NCI-H2227 (cell line): ENCODE results near the gene GANC.

Source experiments
- DNase-seq: peaks from one replicate; lab custom pipeline; 2025; ENCODE audit not compliant: unreplicated experiment; lab: John Stamatoyannopoulos, UW

GANC gene

DNA sequence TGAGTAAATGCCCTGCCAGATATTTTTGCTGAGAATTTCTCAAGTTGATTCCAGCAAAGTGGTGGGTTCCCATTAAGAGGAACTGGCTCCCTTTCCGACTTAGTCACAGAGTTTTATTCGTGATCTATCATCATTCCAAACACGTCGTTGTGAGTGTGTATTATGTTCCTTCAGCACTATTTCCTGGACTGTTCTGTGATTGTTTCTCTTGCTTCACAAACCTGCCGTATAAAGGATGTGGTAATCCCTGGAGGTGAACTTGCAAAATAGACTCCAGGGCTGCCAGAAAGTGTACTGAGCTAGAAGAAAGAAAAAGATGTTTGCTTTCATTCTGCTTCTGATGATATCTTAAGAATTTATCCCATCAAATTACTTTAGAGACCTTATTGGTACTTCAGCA, 71.8 kb downstream of the GANC start:
- no peak for DNase-seq

DNA sequence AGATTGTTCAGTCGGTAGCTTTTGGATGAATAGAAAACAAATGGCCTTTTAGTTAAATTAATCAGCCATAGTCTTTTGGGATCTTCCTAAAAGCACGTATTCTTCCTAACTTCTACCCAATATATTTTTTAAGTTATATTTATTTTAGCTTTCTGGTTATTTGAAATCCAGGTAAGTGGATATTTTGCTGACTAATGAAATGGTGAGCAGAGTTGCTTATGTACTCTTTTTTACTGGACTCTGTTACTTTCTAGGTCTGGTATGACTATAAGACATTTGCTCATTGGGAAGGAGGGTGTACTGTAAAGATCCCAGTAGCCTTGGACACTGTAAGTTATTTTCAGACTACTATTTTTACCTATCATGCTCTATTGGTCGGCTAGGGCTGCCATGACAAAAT, 72.5 kb downstream of the GANC start:
- no peak for DNase-seq

DNA sequence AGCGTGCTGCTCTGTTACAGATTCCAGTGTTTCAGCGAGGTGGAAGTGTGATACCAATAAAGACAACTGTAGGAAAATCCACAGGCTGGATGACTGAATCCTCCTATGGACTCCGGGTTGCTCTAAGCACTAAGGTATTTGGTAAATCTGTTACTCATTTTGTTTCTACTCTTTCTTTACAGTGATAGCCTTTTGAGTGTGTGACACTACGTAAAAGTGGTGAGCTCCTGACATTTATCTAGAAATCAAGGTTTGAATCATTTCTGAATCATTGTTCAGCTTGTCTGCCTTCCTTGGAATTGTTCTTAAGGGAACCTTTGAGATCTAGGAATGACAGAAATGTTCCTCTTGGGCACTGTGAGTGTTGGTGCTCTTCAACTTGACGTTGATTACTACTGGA, 75.1 kb downstream of the GANC start:
- DNase-seq: no peak

DNA sequence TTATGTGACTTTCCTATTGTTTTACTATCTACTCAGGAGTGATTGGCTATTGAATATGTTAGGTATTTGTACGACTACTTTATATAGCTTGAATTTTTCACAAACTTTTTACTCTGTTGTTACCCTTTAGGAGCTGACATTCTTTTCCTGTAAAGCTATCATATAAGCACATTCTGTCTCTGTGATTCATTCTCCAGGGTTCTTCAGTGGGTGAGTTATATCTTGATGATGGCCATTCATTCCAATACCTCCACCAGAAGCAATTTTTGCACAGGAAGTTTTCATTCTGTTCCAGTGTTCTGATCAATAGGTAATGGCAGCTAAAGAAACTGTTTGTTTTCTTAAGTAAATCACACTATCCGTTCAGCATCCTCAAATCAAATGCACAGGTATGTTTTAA, 76.2 kb downstream of the GANC start:
- no peak for DNase-seq

DNA sequence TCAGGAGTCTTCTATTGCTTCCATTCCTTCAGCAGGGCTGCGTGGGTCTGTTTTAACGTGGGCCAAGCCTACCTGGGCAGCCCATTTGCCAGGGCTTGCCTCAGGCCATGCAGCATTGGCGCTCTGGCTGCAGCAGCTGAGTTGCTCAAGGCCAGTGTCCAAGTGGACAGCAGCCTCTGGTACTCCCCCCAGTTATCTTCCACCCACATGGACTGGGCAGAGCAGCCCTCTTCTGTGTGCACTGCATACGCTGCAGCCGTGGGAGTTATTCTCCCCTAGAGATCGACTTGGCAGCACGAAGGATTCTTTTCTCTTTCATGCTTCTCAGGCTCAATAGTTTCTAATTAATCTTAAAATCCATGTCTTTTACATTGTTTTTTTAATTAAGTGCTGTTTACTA, 79.4 kb downstream of the GANC start:
- no peak for DNase-seq

DNA sequence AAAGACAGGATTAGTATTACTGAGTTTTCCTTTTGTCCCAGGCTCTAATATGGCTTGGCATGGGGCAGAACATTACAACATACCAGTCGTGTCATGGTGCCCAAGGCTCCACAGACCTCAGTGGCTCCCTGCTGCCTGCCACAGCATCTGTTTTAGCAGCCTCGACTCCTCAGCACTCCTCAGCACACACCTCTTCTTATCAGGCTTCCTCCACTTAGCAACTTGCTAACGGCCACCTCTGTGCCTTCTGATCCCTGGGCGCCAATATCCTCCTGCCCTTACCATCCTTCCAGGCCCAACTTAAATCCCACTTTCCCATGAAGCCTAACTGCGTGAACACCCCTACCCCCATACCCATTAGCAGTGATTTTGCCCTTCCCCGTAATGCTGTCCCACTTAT, 80.1 kb downstream of the GANC start:
- DNase-seq: no peak

DNA sequence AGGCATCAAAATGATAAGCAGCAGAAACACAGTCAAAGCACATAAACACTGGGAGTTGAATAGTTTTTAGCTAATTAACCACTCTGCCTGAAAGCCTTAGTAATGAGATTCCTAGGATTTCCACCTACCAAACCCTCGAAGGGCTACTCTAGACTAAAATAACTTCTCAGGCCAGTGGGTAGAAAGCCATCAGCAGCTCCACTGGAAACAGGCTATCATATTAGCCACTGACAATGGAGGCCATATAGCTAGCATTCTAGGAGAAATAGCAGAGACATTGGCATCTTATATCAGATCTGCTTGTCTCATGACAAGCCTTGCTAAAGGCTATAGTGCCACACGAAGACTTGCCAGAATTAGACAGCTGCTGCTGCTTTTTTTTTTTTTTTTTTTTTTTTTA, 81.8 kb downstream of the GANC start:
- DNase-seq: no peak

DNA sequence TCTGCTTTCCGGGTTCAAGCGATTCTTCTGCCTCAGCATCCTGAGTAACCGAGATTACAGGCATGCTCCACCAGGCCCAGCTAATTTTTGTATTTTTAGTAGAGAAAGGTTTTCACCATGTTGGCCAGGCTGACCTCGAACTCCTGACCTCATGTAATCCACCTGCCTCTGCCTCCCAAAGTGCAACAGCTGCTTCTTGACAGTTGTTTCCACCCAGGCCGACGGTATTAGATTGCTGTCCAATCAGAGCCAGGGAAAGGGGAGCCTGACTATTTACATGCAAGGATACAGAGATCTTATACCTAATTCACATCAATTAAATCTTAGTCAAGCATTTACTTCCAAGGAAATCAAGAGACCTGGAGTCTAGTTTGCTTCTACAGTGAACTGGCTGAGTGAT, 82.3 kb downstream of the GANC start:
- DNase-seq: no peak

DNA sequence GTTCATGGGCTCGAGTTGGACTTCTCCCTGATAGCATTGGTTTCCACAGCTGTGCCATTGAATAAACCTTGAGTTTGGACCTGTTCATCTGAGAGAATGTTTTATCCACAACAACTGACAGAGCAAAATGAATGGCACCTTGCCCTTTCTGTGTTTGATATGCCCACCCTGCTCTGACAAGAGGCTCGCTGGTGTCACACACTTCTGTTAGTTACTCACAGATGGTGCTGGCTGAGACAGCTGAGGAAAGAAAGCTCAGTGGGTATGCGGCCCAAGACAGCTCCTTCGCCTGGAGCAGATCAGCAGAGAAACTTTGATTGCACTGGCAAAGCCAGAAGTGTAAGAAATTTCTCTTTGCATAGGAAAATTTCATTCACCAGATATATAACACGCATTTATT, 83.8 kb downstream of the GANC start:
- DNase-seq: no peak

DNA sequence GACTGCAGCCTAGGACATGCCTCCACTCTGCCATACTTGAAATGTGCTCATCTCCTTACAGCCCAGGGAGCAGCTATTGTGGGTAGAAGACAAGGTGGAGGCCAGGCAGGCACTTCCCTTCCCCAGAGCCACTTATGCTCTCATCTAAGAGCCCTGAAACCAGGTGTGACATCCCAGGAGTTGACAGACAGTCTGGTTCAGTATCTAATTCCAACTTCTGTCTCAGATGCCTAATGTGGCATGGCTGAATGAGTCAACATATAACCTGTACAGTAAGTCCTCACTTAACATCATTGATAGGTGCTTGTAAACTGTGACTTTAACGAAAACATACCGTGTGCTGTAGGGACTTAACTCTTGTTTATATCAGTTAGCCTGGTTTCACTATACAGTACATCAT, 85.1 kb downstream of the GANC start:
- no peak for DNase-seq

DNA sequence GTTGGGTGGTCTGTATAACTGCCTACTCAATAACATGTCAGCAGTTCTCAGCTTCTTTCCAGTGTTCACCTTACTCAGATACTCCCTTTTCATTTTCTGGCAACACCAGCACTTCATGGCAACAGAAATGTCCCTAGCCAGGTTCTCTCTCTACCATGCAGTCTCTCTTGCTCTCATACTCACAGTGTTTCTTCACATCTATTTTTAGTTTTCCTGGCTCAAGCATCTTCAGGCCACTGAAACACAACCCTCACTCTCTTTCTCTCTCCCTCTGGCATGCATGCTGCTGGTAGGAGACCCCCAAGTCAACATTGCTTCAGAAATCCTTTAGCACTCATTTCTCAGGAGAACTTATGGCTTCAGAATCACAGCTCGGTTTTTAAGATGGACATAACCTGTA, 86.2 kb downstream of the GANC start, which contains the start of gene CAPN3:
TSS of gene CAPN3 (plus strand) at position 253 of the 400 bp plus-strand sequence. CDS start 305 bp downstream, outside the sequence.
- no peak for DNase-seq

DNA sequence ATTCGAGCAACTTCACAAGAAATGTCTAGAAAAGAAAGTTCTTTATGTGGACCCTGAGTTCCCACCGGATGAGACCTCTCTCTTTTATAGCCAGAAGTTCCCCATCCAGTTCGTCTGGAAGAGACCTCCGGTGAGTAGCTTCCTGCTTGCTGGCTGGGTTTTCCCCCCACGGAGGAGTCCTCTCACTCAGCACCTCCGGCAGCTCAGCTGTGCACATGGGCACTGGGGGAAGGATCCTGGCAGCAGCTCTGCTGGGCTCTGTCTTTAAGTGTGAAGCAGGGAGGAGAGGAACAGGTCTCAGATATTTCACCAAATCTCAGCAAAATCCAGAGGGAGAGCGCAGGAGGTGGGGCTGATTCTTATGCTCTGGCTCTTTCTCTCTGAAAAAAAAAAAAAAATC, 87.0 kb downstream of the GANC start:
- DNase-seq: no peak

DNA sequence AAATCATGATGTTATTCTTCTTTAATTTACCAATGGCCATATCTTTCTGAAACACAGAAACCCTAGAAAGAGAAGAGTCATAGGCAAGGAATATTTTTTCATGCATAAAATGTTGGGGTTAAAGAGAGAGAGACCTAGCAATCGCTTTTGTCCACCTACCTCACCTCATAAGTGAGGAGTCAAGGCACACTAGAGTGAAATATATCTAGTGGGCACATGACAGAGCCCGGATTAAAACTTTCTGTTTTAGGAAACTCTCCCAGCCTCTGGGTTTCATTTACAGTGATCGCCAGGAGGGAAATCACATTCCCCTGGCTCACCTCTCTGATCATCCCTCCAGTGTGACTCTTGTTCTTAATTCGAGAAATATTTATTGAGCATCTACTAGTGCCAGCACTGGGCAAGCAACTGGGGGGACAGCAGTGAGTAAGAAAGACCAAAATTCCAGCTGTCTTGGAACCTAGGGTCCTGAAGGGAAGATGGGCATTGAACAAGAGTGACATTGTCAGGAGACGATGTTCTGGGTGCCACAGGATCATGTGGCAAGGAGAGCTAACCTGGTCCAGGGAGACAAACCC, 87.6 kb downstream of the GANC start:
- no peak for DNase-seq

DNA sequence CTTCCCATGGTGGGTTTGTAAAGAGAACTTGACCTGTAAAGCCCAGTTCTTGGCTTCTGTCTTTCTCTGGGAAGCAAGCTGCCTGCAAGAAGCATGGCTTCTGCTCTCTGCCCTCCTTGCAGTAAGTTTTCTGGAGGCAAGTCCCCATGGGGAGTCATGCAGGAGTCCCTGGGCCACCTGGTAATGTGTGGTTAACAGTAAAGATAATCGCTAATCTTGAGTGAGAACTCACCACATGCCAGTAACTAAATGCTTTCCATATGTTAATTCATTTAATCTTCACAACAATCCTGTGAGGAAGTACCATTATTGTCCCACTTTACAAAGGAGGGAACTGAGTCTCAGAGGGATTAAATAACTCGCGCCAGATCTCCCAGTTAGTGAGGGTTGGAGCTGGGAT, 90.5 kb downstream of the GANC start:
- no peak for DNase-seq

DNA sequence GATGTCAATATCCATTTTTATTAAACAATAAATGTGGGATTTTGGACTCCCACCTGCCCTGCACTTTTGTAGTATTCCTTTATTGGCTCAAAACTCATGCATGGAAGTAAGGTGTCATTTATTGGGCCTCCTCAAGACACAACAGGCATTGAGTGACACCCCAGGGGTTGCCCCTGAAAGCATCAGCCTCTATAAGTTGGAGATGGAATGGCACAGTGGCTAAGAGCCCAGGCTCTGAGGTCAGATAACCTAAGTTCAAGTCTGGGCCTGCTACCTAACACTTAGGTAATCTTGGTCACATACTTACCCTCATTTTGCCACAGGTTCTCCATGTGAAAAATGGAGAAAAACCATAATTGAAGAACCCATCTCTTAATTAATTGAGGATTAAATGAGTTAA, 90.9 kb downstream of the GANC start:
- DNase-seq: no peak

DNA sequence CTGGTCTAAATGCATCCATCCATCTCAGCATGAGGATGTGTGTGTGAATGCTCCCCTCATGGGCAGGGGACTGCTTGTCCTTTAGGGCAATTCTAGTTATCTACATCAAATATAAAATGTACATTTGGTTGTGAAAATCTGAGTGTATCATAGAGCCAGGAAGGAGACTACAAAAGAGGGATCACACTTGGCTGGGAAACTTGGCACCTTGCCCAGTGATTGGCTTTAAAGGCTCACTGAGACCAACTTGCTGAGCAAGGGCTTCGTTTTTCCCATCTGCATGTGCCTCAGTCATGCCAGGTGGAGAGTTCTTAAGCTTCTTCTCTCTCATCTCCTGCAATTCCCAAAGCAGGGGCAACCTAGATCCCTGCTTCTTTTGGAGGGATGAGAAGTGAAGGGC, 91.5 kb downstream of the GANC start:
- no peak for DNase-seq

DNA sequence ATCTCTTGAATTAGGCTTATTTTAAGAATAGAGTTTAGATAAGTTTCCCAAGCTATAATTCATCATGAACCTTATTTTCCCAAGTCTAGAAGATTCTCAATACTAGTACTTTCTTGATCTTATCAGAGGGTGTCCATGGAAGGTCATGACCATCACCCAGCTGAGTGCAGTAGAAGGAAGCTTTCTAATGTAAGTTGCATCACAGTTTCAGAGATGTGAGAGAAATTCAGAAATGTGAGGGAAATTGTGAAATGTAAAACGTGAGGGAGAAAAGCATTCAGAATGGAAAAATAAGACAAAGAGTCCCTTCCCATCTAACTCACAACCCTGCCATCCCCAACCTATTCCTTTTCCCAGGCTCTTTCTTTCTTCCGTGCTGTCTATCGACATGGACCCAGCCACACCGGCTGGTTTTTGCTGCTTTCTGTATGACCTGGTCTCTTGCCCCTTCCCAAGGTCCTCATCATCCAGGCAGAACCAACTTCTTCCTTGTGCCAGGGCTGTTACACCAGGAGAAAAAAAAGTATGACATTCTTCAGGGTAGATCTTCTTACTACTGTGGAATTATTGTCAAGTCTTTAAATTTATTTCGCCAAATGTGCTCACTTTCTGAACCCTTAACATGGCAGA, 93.0 kb downstream of the GANC start:
- no peak for DNase-seq

DNA sequence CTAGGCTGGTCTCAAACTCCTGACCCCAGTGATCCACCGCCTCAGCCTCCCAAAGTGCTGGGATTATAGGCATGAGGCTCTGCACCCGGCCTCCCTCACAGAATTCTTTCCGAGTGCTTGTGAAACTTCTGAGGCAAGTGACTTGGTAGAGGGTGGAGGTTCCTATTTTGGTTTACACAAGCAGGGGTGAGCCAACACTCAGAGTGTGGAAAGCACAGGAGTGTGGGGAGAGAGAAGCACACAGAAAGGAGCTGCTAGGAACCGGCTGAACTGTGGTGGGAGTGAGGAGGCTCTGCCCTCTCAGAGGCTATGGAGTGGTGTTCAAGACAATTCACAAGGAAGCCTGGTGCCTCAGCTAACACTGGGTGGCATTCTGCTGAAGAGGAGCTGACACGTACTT, 94.0 kb downstream of the GANC start:
- no peak for DNase-seq

DNA sequence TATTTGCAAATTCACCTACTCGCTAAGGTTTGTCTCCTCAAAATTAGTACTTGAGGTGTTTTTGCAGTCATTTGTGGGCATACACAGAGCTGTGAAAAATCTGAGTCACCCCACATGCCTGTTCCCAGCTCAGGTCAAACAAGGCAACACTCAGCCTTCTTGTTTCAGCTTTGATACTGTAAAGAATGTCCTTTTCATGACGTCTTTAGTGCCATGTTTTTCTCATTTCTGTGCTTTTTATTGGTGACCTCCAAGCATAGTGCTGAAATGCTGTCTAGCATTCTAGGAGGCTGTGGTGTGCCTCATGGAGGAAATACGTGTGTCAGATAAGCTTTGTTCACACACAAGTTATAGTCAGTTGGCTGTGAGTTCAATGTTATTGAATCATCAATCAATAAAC, 95.1 kb downstream of the GANC start:
- no peak for DNase-seq

DNA sequence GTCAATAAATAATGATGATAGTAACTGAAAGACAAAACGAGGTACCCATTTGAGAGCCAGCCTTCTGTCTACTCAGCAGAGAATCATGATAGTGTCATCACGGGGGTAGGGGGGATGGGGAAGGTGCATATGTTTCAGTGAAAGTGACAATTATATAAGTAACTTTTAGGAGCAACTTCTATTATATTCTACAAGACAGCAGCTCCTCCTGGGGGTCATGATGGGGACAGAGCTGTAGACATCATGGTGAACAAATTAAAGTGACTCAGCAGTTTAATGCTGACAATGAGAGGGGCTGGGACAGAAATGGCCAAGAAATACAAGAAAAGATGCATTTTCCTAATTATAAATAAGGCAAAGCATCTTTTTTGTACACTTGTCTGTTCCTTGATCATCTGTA, 98.1 kb downstream of the GANC start:
- no peak for DNase-seq

DNA sequence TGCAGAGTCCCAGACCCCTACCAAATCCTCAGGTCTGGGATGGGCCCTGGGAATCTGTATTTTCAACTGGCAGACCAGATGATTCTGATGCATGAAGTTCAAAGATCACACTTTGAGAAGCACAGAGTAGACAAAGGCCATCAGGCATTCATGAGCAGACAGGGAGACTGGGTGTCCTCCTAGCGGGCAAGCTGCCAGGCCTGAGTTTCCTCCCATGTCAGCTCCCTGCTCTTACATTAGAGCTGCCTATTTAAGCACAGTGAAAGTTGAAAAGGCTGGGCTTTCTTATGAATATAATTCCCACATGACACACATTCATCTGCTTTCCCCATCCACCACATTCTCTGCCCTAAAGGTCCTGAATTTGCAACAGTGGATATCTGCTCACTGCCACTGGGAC, 100.3 kb downstream of the GANC start:
- DNase-seq: no peak

DNA sequence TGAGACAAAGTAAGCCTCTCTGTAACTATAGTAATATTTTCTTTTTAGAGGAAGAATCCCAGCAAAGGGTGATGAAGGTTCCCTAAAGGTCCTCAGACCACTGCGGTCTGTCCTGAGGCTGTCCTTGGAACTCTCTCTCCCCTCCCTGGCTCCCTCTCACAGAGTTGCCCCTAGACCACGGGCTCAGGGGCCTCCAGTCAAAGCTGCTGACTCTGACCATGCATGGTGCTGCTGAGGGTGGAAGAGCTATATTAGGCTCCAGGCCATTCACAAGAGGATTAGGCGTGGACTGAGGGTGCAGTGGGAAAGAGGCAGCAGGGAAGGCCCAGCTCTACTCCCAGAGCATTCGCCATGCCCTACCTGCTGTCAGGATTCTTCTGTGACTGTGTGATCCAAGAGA, 100.9 kb downstream of the GANC start:
- no peak for DNase-seq

DNA sequence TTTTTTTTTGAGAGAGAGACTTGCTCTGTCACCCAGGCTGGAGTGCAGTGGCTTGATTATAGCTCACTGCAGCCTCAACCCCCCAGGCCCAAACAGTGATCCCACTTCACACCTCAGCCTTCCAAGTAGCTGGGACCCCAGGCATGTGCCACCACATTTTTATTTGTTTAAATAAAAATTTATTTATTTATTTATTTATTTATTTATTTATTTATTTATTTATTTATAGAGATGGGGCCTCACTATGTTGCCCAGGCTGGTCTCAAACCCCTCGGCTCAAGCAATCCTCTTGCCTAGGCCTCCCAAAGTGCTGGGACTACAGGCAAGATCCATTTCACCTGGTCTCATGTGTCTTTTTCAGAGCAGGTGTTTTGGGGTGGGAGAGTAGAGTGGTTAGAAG, 101.8 kb downstream of the GANC start:
- DNase-seq: no peak
